HG03060 (cell line): ENCODE results near the gene ZMYND12.

ENCODE experiments used
- ATAC-seq: cut with Tn5 transposase; IDR thresholded peaks from one replicate; pipeline ENCODE4 v1.9.1; 2021; ENCODE audit warnings: low read depth, moderate number of reproducible peaks; ENCODE audit not compliant: unreplicated experiment

Gene ZMYND12

GRCh38 chr1:42449256-42449655, 6.6 kb downstream of the ZMYND12 start:
- no peak for ATAC-seq

GRCh38 chr1:42442662-42443061, 13.2 kb downstream of the ZMYND12 start:
- ATAC-seq = no peak

- ATAC-seq = no peak
Observed at GRCh38 chr1:42439940-42440339, 15.9 kb downstream of the ZMYND12 start.

- no peak for ATAC-seq
Observed at GRCh38 chr1:42434340-42434739, 21.5 kb downstream of the ZMYND12 start.

GRCh38 chr1:42433369-42433768, 22.5 kb downstream of the ZMYND12 start:
- ATAC-seq = no peak

- no peak for ATAC-seq
Observed at GRCh38 chr1:42432714-42433113, 23.1 kb downstream of the ZMYND12 start.

GRCh38 chr1:42431514-42431913, 24.3 kb downstream of the ZMYND12 start:
- no peak for ATAC-seq

- no peak for ATAC-seq
Observed at GRCh38 chr1:42430286-42431135, 25.3 kb downstream of the ZMYND12 start.

GRCh38 chr1:42429603-42430002, 26.2 kb downstream of the ZMYND12 start:
- ATAC-seq = no peak

- no peak for ATAC-seq
Observed at GRCh38 chr1:42427240-42427639, 28.6 kb downstream of the ZMYND12 start.

GRCh38 chr1:42424201-42424600, 31.6 kb downstream of the ZMYND12 start:
- ATAC-seq = no peak

- no peak for ATAC-seq
Observed at GRCh38 chr1:42423681-42424080, 32.1 kb downstream of the ZMYND12 start.

- no peak for ATAC-seq
Observed at GRCh38 chr1:42422737-42423136, 33.1 kb downstream of the ZMYND12 start.

GRCh38 chr1:42420911-42421585, 34.8 kb downstream of the ZMYND12 start:
- no peak for ATAC-seq

- ATAC-seq = no peak
Observed at GRCh38 chr1:42420121-42420520, 35.7 kb downstream of the ZMYND12 start.

- ATAC-seq = no peak
Observed at GRCh38 chr1:42419126-42419821, 36.5 kb downstream of the ZMYND12 start.

GRCh38 chr1:42418516-42418915, 37.3 kb downstream of the ZMYND12 start:
- no peak for ATAC-seq

GRCh38 chr1:42417166-42417565, 38.7 kb downstream of the ZMYND12 start:
- no peak for ATAC-seq

- ATAC-seq = no peak
Observed at GRCh38 chr1:42414551-42415496, 41.0 kb downstream of the ZMYND12 start.

GRCh38 chr1:42403880-42404400, 51.9 kb downstream of the ZMYND12 start:
- ATAC-seq = no peak
